ENCODE results near the gene CES3.
A peak's percentile ranks its signal among the peaks of the same experiment; 100 is the strongest.

CES3 gene

GRCh38 chr16:66927918-66928649 lies 33.0 kb upstream of the CES3 start:
- Histone ChIP-seq H3K36me3 (peaks cover 28% of the 10 kb centered on the region), H3K9me3 (ENCODE audit: severe bottlenecking) (no peaks in the 10 kb centered on the region), H3K27ac (peak overlapping the region; percentile 67), H3K27me3 (ENCODE audit: insufficient read depth, low read depth, severe bottlenecking) (no peaks in the 10 kb centered on the region), H3K4me3 (ENCODE audit: low read depth, low read length) (no peak overlapping the region)
- no peak for TF ChIP-seq CTCF (IDR thresholded peaks at IDR 0.05; ENCODE audit: low read depth, low read length)
- DNase-seq, result no peak

- DNase-seq, result peak; percentile 84
- H3K4me3 ChIP-seq (ENCODE audit: low read depth, low read length), result no peak overlapping the region
- H3K36me3 ChIP-seq, result peaks cover 20% of the 10 kb centered on the region
- H3K27me3 ChIP-seq (ENCODE audit: insufficient read depth, low read depth, severe bottlenecking), result no peaks in the 10 kb centered on the region
- peak overlapping the region; percentile 67 for H3K27ac ChIP-seq
- TF ChIP-seq CTCF (IDR thresholded peaks at IDR 0.05; ENCODE audit: low read depth, low read length), result peak; percentile 82
- H3K9me3 ChIP-seq (ENCODE audit: severe bottlenecking), result no peaks in the 10 kb centered on the region
Observed at GRCh38 chr16:66928702-66929388, 32.2 kb upstream of the CES3 start.

GRCh38 chr16:66930189-66930588 lies 30.9 kb upstream of the CES3 start:
- Histone ChIP-seq H3K36me3 (peaks cover 15% of the 10 kb centered on the region), H3K9me3 (ENCODE audit: severe bottlenecking) (no peaks in the 10 kb centered on the region), H3K4me3 (ENCODE audit: low read depth, low read length) (no peak overlapping the region), H3K27ac (no peak overlapping the region), H3K27me3 (ENCODE audit: insufficient read depth, low read depth, severe bottlenecking) (no peaks in the 10 kb centered on the region)
- DNase-seq, result peak; percentile 42
- TF ChIP-seq CTCF (IDR thresholded peaks at IDR 0.05; ENCODE audit: low read depth, low read length), result no peak

- TF ChIP-seq CTCF (IDR thresholded peaks at IDR 0.05; ENCODE audit: low read depth, low read length), result no peak
- no peak overlapping the region for H3K27ac ChIP-seq
- DNase-seq, result no peak
- peaks cover 15% of the 10 kb centered on the region for H3K36me3 ChIP-seq
- H3K9me3 ChIP-seq (ENCODE audit: severe bottlenecking), result no peaks in the 10 kb centered on the region
- H3K27me3 ChIP-seq (ENCODE audit: insufficient read depth, low read depth, severe bottlenecking), result no peaks in the 10 kb centered on the region
- no peak overlapping the region for H3K4me3 ChIP-seq (ENCODE audit: low read depth, low read length)
Observed at GRCh38 chr16:66931665-66932064, 29.4 kb upstream of the CES3 start.

- Histone ChIP-seq H3K36me3 (peaks cover 17% of the 10 kb centered on the region), H3K4me3 (ENCODE audit: low read depth, low read length) (no peak overlapping the region), H3K27ac (no peak overlapping the region), H3K27me3 (ENCODE audit: insufficient read depth, low read depth, severe bottlenecking) (no peaks in the 10 kb centered on the region), H3K9me3 (ENCODE audit: severe bottlenecking) (no peaks in the 10 kb centered on the region)
- no peak for DNase-seq
- TF ChIP-seq CTCF (IDR thresholded peaks at IDR 0.05; ENCODE audit: low read depth, low read length), result no peak
Observed at GRCh38 chr16:66932076-66932475, 29.0 kb upstream of the CES3 start.
